ENCODE data around the gene MRPL24. TPM values are rescaled to one million over a fixed set of nuclear protein-coding genes. Genes with fewer than 3 reads are reported as not detected.

MRPL24 gene
- total RNA-seq, 2 experiments from 2014 or later, result 91.1 to 114 TPM

DNA sequence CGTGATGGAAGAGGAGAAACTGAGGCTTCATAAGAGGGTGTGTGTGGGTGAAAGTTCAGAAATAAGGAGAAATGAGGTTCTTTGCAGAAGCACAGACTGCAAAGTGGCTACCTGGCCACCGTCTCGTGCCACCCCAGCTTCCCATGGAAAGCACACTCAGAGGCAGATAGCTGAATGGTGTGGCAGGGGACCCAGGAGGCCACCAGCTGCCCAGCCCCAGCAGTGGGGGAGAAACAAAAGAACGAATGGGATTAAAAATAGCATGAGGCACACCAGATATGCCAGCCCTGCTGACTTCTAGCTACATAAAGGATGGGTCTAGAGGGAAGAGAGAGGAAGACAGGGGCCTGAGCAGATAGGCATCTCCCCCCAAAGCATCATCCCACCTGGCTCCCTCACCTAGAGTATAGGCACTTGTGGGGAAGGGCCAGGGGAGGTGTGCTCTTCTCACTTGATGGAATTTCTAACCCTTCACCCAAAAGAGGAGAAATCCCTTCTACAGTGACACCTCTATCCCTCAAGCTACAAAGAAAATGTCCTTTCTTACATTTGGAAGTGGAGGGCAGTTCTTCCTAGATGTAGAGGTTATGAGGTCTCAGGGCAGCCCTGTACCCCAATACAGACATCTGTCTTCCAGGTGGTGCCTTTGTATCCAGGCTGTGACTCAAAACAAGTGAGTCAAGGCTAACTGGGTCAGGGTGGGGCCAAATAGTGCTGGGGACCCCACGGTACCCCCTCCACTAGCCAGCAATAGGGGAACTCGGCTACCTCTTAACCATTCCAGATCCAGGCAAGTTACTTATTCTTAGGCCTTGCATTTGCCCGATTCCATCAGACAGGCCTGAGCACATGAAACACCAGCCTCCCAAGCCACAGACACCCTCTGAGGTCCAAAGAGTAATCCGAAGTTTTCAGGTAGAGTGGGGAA, 7.1 kb upstream of the MRPL24 start:
- intact Hi-C loops (cut with micrococcal nuclease), result loop anchor here (10.0 kb wide), 1 partner anchor 243 kb away; the partner anchor contains the start of gene MEF2D
- peaks cover 37% of the 10 kb centered on the region for H3K4me1 Mint-ChIP-seq (ENCODE audit: low read depth)
- H3K9me3 Mint-ChIP-seq, result no peaks in the 10 kb centered on the region
- CTCF ChIA-PET, result interaction anchor here (0.9 to 1.9 kb wide), 4 partner anchors 8 to 58 kb away, joined by 3 to 9 read pairs (median 4); no protein-coding TSS in a partner anchor
- no peaks in the 10 kb centered on the region for H3K27me3 Mint-ChIP-seq (ENCODE audit: low read depth)
- peak overlapping the region; percentile 99 for H3K4me3 Mint-ChIP-seq
- no peak for DNase-seq
- H3K36me3 Mint-ChIP-seq (ENCODE audit: low read depth), result peaks cover 48% of the 10 kb centered on the region
- peak overlapping the region; percentile 97 for H3K27ac Mint-ChIP-seq

DNA sequence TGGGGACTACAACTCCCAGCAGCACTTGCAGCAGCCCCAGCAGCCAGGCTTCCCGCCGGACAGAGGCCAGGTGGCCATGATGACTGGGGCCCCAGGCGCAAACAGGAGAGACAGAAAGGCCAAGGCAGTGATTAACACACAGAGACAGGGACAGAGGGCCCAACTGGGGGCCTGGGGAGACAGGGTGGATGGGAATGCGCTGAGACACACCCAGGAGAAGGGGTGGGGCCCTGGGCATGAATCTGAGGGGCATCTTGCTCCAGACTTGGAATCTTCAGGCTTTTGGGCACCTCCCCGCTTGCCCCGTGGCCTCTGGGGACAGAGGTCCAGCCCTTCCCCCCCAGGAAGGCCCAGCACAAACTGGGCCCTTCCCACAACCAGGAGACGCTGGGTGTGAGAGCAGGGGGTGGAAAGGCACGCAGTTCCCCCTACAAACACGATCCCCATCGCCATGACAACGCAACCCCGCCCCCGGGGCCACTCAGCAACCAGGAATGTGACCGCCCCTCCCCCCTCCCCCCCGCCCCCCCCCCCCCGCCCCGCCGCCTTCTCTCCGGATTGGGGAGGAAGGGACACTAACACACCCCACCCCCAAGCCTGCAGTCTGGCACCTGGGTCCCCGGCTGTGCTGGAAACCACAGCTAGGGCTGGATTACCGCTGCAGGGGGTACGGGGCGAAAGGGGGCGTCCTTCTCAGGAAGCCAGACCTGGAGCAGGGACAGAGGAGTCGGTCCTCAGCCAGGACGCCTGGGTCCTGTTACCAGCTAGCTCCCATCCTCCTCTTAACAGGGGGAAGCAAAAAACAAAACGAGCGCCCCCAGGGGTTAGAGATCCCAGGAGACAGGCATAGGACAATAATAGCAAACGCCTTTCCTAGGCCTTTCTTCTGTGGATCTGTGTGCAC, 6.1 kb upstream of the MRPL24 start:
- DNase-seq, result peak; percentile 69
- Mint-ChIP-seq H3K9me3 (no peaks in the 10 kb centered on the region), H3K27me3 (ENCODE audit: low read depth) (no peaks in the 10 kb centered on the region), H3K4me1 (ENCODE audit: low read depth) (peaks cover 42% of the 10 kb centered on the region), H3K36me3 (ENCODE audit: low read depth) (peaks cover 56% of the 10 kb centered on the region), H3K4me3 (peak overlapping the region; percentile 99), H3K27ac (peak overlapping the region; percentile 97)
- CTCF ChIA-PET, result interaction anchor here (0.9 to 1.9 kb wide), 5 partner anchors 10 to 58 kb away, joined by 3 to 9 read pairs (median 3); no protein-coding TSS in a partner anchor
- intact Hi-C loops (cut with micrococcal nuclease), result loop anchor here (10.0 kb wide), 1 partner anchor 242 kb away; the partner anchor contains the start of gene MEF2D

DNA sequence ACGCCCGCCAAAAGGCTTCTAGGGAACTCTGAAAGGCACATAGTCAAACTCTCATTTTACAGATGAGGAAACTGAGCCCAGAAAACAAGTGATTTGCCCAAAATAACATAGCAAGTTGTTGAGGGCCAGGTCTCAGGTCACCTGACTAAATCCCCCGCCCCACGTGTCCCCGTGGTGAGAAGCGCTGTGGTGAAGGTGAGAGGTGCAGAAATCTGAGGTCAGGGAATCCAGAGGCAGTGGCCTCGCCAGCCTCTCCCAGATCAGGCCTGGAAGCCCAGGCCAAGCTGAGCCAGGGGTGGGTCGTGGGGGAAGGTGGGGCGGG, 5.5 kb upstream of the MRPL24 start:
- CTCF ChIA-PET, result interaction anchor here (1.0 to 1.9 kb wide), 2 partner anchors 22 to 58 kb away, joined by 3 to 4 read pairs; no protein-coding TSS in a partner anchor
- no peaks in the 10 kb centered on the region for H3K27me3 Mint-ChIP-seq (ENCODE audit: low read depth)
- H3K4me1 Mint-ChIP-seq (ENCODE audit: low read depth), result peaks cover 48% of the 10 kb centered on the region
- intact Hi-C loops (cut with micrococcal nuclease), result loop anchor here (10.0 kb wide), 1 partner anchor 242 kb away; the partner anchor contains the start of gene MEF2D
- H3K9me3 Mint-ChIP-seq, result no peaks in the 10 kb centered on the region
- H3K27ac Mint-ChIP-seq, result peak overlapping the region; percentile 89
- DNase-seq, result no peak
- peaks cover 62% of the 10 kb centered on the region for H3K36me3 Mint-ChIP-seq (ENCODE audit: low read depth)
- H3K4me3 Mint-ChIP-seq, result peak overlapping the region; percentile 99

DNA sequence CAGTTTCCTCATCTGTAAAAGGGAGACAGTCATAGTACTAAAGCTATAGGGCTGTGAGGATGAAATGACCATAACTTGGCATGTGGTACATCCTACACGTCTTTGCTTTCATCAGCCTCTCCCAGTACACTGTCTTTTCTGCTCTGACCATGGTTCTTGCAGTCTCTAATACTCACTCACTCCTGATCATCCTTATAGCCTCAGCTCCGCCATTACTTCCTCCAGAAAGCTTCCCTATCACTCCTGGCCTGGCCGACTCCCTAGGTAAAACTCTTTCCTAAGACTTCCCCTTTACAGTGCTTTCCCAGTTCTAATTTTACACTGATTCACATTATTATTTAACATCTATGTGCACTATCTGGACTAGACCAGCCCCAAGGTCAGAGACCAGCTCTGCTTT, 5.0 kb upstream of the MRPL24 start:
- Mint-ChIP-seq H3K27ac (peak overlapping the region; percentile 89), H3K36me3 (ENCODE audit: low read depth) (peaks cover 64% of the 10 kb centered on the region), H3K9me3 (no peaks in the 10 kb centered on the region), H3K4me1 (ENCODE audit: low read depth) (peaks cover 50% of the 10 kb centered on the region), H3K27me3 (ENCODE audit: low read depth) (no peaks in the 10 kb centered on the region), H3K4me3 (no peak overlapping the region)
- no peak for DNase-seq
- intact Hi-C loops (cut with micrococcal nuclease), result loop anchor here (10.0 kb wide), 1 partner anchor 241 kb away; the partner anchor contains the start of gene MEF2D
- CTCF ChIA-PET, result interaction anchor here (1.0 to 1.9 kb wide), 3 partner anchors 20 to 57 kb away, joined by 3 to 4 read pairs (median 3); no protein-coding TSS in a partner anchor

DNA sequence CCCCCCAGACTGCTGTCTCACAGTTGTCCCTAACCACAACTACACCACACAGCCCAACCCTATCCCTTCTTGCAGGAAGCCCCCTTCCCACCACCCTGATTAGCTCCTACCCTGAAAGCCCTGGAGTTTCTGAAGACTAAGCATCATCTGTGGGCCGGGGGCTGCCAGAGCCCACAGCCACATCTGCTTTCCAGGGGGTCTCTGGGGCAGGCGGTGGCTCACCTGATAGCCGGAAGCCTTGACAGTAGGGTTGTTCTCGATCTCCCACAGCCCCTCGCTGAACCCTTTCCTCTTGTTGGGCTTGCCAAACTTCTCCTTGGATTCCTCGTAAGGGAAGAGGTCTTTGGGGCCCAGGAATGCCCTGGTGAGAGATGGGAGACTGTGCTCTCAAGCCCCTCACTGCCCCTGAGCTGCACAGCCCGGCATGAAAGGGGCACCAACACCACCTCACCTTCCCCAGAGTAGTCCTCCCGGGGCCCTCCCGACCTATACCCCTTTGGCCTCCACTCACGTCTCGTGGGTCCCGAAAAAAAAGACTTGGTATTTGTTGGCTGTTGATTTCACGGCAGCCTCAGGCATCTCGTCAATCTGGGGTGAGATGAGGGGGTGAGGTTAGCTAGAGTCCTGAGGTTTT, 4.0 kb upstream of the MRPL24 start:
- CTCF ChIA-PET, result interaction anchor here (1.1 kb wide), 1 partner anchor 19 kb away, joined by 3 read pairs; no protein-coding TSS in a partner anchor
- no peak for DNase-seq
- Mint-ChIP-seq H3K9me3 (no peaks in the 10 kb centered on the region), H3K27me3 (ENCODE audit: low read depth) (no peaks in the 10 kb centered on the region), H3K4me1 (ENCODE audit: low read depth) (peaks cover 53% of the 10 kb centered on the region), H3K4me3 (no peak overlapping the region), H3K36me3 (ENCODE audit: low read depth) (peaks cover 64% of the 10 kb centered on the region), H3K27ac (peak overlapping the region; percentile 32)
- intact Hi-C loops (cut with micrococcal nuclease), result loop anchor here (10.0 kb wide), 1 partner anchor 240 kb away; the partner anchor contains the start of gene MEF2D

DNA sequence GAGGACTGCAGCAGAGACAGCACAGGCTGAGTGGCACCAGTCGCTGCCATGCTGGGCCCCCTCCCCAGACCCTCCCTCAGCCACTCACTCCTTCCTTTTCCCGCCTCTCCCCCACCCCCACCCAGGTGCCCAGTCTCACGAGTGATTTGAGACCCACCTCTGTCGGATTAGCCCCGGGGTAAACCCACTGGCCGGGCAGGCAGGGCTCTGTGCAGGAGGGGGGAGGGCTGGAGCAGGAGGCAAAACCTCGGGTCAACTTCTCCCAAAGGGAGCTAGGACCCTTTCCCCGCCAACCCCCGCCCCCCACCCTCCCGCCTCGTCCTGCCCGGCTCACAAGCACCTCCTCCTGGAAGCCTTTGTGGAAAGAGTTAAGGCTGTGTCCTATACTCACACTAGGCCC, 3.5 kb upstream of the MRPL24 start:
- intact Hi-C loops (cut with micrococcal nuclease), result loop anchor here (10.0 kb wide), 1 partner anchor 240 kb away; the partner anchor contains the start of gene MEF2D
- CTCF ChIA-PET, result interaction anchor here (1.0 to 1.2 kb wide), 2 partner anchors 12 to 18 kb away, joined by 3 to 4 read pairs; no protein-coding TSS in a partner anchor
- Mint-ChIP-seq H3K4me3 (no peak overlapping the region), H3K27ac (peak overlapping the region; percentile 8), H3K4me1 (ENCODE audit: low read depth) (peaks cover 56% of the 10 kb centered on the region), H3K36me3 (ENCODE audit: low read depth) (peaks cover 60% of the 10 kb centered on the region), H3K27me3 (ENCODE audit: low read depth) (no peaks in the 10 kb centered on the region), H3K9me3 (no peaks in the 10 kb centered on the region)
- DNase-seq, result no peak

DNA sequence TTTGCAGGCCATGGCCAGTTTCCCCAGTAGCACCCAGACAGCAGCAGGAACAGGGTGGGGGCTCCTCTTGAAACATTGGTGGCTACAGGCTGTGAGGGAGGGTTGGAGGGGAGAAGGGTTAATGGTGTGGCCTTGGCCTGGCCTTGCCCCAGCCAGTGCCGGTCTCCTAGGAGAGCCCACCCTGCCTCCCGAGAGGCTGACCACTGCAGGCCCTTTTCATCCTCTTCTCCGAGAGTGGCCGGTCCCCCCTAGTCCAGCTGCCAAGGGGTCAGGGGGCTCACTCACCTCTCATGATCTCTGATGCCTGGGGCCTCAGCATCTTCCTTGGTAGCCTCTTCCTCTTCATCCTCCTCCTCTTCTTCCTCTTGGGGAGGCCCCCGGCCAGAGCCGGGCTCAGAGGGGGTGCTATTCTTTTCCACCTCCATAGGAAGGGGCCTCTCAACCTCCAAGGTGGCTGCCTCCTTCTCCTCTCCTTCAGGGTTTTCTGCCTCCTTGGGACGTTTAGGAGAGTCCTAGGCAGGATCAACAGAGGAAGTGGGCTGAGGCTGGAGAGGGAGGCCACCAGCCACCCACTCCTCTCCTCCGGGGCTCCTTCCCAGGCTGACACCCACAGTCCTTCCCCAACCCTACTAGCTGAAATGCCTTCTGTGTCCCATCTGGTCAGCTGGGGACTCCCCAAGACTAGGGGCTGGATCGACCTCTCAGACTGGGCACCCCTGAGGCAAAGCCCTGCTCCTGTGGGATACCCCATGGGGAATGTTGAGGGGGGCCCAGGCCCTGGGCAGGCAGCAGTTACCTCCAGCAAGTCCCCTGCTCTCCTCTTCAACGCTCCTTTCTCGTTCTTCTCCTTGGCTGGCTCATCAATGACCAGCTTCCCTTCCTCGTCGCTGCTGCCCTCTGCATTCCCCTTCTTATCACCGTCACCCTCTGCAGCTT, 2.7 kb upstream of the MRPL24 start:
- intact Hi-C loops (cut with micrococcal nuclease), result loop anchor here (10.0 kb wide), 1 partner anchor 239 kb away; the partner anchor contains the start of gene MEF2D

DNA sequence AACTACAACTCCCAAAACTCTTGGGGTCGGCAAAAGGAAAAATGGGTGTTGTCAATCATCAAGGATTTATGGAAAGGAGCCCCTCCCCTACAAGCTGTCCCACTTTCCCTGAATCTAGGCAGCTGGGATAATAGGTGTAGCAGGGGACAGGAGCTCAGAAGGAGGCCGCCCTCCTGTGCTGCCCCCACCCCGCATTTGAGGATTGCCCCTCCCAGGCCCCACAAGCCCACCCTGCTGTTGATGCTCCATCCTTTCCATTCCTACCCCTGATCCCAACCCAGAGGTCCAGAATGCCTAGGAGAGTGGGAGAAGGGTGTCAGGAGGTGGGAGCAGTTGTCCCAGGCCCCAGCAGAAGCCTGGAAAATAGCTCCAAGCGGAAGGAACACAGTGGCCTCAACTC, 1.9 kb upstream of the MRPL24 start:
- no peak for DNase-seq
- Mint-ChIP-seq H3K4me3 (no peak overlapping the region), H3K9me3 (no peaks in the 10 kb centered on the region), H3K36me3 (ENCODE audit: low read depth) (peaks cover 56% of the 10 kb centered on the region), H3K27me3 (ENCODE audit: low read depth) (no peaks in the 10 kb centered on the region), H3K27ac (peak overlapping the region; percentile 98), H3K4me1 (ENCODE audit: low read depth) (peaks cover 54% of the 10 kb centered on the region)
- CTCF ChIA-PET, result interaction anchor here (0.6 kb wide), 2 partner anchors 15 to 29 kb away, joined by 3 read pairs; no protein-coding TSS in a partner anchor
- intact Hi-C loops (cut with micrococcal nuclease), result loop anchor here (10.0 kb wide), 1 partner anchor 238 kb away; the partner anchor contains the start of gene MEF2D

More for the DNA sequence above, 2.7 kb upstream of the MRPL24 start:
- DNase-seq, result no peak
- Mint-ChIP-seq H3K27ac (peak overlapping the region; percentile 72), H3K4me1 (ENCODE audit: low read depth) (peaks cover 56% of the 10 kb centered on the region), H3K4me3 (no peak overlapping the region), H3K36me3 (ENCODE audit: low read depth) (peaks cover 58% of the 10 kb centered on the region), H3K9me3 (no peaks in the 10 kb centered on the region), H3K27me3 (ENCODE audit: low read depth) (no peaks in the 10 kb centered on the region)
- CTCF ChIA-PET, result interaction anchor here (0.6 to 1.2 kb wide), 3 partner anchors 13 to 30 kb away, joined by 3 to 4 read pairs (median 3); no protein-coding TSS in a partner anchor

DNA sequence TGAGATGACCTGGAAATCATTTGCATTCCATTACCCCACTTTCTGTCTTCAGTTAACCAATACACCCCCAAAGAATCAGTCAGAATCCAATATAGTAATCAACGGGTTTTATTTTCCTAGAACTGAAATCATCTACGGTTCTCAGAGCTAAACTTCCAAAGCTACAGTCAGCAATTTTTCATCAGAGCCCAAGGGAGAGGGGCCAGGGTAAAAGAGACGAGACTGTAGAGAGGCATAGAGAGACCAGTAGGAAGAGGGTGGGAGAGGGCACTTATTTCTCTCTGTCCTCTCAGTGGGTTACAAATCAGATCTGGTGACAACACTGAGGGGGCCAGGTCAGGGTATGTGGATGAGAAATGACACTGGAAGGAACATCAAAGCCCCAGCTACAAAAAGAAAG, 1.1 kb upstream of the MRPL24 start:
- no peaks in the 10 kb centered on the region for H3K27me3 Mint-ChIP-seq (ENCODE audit: low read depth)
- peaks cover 47% of the 10 kb centered on the region for H3K4me1 Mint-ChIP-seq (ENCODE audit: low read depth)
- no peak for DNase-seq
- H3K4me3 Mint-ChIP-seq, result peak overlapping the region; percentile 98
- peak overlapping the region; percentile 98 for H3K27ac Mint-ChIP-seq
- no peaks in the 10 kb centered on the region for H3K9me3 Mint-ChIP-seq
- intact Hi-C loops (cut with micrococcal nuclease), result loop anchor here (10.0 kb wide), 1 partner anchor 237 kb away; the partner anchor contains the start of gene MEF2D
- peaks cover 58% of the 10 kb centered on the region for H3K36me3 Mint-ChIP-seq (ENCODE audit: low read depth)
- CTCF ChIA-PET, result interaction anchor here (1.2 to 2.6 kb wide), 3 partner anchors 13 to 25 kb away, joined by 3 to 15 read pairs (median 7); partner anchors contain the start of genes ISG20L2, METTL25B and PRCC

DNA sequence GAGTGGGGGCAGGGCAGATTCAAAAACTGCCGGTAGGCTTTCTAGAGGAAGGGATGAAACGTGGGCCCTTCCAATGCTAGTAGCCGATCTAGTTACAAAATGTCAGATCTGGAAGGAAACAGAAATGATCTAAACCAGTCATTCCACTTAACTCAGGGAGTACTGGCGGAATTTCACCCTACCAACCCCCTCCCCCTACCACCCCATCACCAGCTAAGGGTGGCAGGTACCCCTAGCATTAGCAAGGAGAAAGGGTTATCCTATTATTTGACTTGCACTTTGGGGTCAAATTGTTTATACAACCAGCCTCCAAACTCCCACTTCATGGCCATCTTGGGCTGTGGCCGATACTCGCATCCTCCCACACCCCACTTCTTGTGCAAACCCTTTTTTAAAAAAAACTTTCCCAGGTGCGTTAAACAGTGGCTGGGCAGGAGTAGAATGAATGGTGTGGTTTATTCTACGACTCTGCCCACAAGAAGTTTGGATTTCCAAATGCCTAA, 644 bp upstream of the MRPL24 start:
- CTCF ChIA-PET, result interaction anchor here (0.8 to 2.6 kb wide), 7 partner anchors 11 to 118 kb away, joined by 3 to 15 read pairs (median 3); partner anchors contain the start of genes HDGF, ISG20L2, METTL25B and PRCC
- peak overlapping the region; percentile 98 for H3K4me3 Mint-ChIP-seq
- peaks cover 59% of the 10 kb centered on the region for H3K36me3 Mint-ChIP-seq (ENCODE audit: low read depth)
- peaks cover 45% of the 10 kb centered on the region for H3K4me1 Mint-ChIP-seq (ENCODE audit: low read depth)
- no peaks in the 10 kb centered on the region for H3K9me3 Mint-ChIP-seq
- H3K27me3 Mint-ChIP-seq (ENCODE audit: low read depth), result no peaks in the 10 kb centered on the region
- DNase-seq, result peak; percentile 19
- intact Hi-C loops (cut with micrococcal nuclease), result loop anchor here (1.0 to 10.0 kb wide), 5 partner anchors 10 to 237 kb away; partner anchors contain the start of genes HDGF, ISG20L2, MEF2D and METTL25B
- peak overlapping the region; percentile 98 for H3K27ac Mint-ChIP-seq

All from activated naive CD4-positive, alpha-beta T cell treated with anti-CD3 and anti-CD28 coated beads for 36 hours (primary cell).